ENCODE measurements around the gene ERRFI1.

Gene ERRFI1

DNA sequence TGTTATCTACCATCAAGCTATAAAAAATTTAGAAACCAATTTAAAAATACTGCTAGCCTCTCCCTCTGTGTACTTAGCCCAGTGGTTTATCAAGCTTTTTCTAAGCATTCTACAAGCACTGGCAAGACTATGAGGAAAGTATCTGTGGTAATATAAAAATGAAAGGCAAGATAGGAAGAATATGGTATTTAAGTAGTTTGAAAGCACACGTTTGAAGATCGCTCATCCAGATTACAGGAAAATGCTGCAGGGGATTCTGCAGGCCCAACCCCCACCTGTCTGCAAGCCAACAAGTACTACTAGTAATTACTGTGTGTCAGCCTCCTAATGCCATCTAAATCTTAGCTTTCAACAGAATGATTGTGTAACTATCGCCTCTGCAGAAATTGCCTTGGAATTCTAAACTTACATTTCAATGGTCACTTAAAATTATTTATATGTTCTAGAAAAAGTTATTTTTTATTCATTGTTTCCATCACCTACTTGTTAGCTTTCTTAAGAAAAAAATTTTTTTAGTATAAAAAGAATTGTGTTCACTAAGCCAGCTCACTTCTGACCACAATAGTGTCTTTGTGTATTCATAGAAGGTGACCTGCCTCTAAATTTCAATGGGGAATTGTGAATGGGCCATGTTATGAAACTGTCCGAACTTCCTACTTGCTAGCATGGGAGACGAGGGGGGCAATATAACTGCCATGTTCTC, 8.5 kb downstream of the ERRFI1 start:
- no peak for DNase-seq

DNA sequence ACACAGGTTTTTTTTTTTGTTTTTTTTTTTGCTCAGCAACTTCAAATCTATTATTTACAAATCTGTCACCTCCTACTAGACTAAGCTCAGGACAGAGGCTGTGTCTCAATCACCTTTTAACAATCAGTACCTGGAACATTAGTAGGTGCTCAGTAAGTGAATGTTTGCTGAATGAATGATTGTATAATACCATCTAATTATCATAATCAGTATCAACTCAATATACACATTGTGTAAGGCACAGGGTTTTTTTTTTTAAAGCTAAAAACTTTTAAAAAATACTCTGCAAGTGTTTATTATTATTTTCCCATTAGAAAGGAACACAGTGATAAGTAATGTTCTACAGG, 9.2 kb downstream of the ERRFI1 start:
- DNase-seq: no peak

DNA sequence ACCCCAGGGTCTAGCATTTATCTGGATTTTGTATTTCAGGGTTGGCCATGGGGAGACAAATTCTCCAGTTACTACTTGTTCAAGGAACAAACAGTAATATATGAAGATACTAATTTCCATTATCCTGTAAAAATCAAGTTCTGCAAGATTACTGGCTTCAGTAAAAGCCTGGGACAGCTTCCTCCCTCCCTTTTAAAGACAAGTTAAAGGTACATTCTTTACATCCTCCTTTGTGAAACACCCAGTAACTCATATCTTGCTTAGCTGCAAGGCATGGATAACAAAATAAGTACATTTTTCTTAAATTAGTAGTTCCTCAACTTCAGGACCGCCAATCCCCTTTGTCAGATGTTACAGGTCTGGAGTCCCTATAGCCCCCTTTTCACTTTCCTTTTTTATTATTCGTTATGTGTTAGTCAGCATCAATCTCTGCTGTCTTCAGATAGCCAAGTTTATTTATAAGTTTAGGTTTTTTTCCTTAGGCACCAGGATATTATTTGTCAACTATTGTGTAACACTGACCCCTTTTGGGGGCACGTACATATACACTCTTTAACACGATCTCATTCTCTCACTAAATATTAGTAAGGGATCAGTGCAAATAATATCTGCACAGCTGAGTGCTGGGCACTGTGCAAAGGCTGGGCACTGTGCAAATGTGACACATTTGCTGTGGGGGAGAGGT, 9.8 kb downstream of the ERRFI1 start:
- DNase-seq: no peak

DNA sequence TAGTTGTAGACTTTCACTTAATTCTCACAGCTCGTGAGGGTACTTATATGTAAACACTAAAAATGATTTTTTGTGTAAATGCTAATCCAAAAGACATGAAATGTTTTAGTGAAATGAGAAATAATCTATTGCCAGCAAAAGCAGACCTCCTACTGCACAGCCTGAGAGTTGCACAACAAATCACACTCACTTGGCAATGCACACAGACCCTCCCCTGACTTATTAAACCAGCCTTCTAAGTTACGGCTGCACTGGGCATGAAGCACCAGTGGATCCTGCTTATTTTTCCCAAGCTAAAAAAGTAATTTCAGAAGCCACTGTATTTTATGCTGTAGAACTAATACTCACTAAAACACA, 10.3 kb downstream of the ERRFI1 start:
- no peak for DNase-seq

DNA sequence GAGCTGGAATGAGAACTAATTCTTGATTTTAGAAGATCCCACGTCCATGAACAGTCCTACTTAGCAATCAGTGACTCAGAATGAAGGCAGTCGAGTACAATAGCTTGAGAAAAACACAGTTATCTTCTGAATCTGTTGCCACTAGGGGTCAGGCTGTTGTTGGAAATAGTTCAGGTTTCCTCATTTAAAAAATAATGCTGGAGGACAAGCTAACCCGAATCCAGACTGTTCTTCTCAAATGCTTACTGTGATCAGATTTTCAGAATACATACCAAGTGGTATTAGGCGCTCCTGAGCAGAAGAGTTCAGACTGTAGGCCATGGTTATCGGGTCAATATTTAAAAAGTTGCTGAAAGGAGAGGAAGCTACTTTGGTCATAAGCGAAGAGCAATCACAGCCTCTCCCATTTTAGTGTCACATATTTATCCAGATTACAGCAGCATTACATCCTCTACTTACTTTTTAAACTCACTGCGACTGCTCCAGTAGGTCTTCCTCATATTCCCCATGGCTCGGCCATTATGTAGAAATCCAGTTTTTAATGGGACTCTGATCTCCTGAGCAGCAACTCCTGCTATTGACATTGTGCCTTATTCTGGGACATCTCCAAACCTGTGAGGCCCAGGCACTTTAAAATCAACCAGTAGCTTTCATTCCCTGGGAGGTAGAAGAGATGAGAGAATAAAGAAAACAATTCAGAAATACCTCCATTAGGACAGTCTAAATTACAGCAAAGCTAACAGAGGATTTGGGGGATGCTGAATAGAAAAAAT, 10.9 kb downstream of the ERRFI1 start:
- no peak for DNase-seq

DNA sequence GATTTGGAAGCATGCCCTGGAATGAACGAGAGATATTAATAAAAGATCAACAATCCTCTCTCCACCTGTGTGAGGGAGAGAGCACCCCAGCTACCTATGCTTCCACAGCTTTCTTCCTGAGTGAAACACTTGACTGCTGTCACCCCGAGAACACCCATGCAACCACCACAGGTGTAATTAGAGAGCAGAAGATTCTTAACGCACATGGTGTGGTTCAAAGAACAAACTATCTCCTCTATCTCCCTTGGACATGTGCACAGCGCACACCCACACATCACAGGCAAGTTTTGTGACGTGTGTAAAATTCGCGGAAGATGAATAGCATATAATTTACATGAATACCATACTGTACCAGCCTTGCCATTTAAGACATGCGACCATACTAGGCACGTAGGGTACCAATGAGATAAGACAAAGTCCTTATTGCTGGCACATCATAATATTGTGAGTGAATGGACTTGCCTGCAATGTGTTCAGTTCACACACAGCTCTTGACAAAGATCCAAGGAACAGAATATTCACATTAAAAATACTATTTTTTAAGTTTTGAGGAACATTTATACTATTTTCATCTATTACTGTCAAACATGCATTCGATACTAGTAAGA, 11.6 kb downstream of the ERRFI1 start:
- DNase-seq: no peak

DNA sequence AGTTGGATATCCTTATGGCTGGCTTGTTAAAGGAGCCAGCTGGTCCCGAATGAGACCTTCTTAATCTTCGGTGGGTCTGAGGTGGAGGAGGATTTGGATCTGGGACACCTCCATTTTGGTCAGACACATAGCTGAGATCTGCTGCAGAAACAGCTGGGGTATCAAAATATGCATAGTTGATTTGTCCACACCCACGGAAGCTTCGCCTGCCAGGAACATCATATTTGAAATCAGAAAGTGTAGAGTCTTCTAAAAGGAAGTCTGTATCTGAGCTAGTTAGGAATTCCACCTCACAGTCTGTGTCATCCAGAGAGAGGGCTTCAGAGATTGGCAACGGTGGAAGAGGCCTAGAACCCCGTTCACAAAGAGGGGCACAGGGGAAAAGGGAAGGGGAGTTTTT, 12.3 kb downstream of the ERRFI1 start:
- DNase-seq: no peak

DNA sequence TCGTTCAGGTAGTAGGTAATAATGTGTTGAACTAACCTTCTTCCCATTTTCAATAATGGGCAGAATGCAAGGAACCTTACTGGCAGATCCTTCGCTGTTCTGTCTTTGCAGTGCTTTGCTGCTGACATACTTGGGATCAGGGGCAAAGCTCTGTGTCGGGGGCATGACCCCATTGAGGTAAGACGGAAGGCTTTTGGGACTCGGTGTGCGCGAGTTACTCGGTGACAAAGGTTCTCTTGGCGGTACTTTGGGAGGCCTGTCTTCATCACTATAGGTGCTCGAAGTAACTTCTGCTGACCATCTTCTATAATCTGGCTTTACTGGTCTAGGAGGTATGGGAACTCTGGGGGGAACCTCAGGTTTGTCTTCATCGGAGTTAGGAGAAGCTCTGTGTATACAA, 12.7 kb downstream of the ERRFI1 start:
- DNase-seq: no peak

DNA sequence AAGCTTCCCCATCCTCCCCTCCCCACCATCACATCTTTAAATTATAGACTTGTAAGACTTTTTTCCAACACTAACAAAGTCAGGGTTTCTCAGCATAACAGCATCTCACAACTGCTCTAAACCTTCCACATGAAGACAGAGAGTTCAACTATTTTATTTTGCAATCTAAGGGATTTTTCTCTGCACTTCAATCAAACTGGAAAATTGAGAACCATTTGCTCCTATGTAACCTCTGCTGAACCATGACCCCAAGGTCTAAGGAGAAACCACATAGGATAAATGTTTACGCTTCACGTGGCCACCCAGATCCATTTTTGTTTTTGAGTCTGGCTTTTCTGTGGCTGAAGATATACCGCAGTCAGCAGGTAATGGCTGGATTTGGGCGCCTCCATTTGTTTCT, 13.2 kb downstream of the ERRFI1 start:
- no peak for DNase-seq

DNA sequence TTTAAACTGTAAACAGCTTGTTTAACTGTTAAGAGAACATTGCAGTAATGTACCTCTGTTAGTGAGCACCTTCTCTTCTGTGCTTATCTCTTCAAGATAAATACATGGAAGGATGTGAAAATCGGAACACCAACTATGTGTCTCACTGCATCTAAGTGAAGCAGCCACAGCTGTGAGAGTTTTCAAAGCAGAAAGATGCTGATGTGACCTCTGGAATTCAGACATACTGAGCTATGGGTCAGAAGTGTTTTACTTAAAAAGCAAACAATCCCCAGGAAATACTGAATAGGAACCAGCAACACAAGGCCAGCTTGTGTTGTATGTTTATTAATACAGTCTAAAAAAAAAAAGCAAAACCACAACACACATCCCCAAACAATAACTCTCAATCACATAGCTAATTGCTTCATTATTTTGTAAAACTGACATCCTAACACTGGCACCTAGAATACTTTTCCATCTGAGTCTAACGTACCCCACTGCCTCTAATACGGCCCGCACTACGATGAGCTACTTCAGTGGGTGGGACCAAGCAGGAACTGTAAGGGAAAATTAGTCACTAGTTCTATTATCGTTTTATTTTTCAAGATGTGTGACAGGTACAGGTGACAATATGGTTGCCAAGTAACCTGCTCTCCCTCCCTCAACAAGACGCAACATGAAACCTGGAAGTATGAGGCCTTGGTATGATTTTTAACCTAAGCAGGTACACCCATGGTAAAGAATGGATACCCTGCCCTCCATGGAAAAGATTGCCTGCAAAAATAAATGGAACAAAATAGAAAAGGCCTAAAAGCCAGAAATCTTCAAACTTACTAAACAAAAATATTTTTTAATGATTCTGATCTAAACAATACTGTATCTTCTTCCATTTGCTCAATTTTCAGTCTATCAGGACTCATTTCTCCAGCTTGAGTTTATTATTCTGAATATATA, 13.9 kb downstream of the ERRFI1 start:
- no peak for DNase-seq

DNA sequence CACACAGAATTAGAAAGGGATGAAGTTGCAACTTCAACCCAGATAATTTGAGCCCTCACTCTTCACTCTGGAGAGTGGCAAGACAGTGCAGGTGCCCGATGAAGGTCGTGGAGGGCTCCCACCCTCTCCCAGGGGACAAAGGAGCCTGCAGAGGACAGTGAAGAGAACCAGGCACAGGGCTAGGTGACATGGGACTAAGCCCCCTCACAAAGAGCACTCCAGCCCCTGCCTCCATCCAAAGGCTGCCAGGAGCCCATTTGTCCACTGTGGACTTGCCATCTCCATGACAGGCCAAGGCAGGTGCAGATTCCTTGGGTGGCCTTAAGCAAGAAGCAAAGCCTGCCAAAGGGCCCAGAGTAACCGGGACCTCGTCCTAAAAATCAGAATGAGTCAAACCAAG, 15.1 kb downstream of the ERRFI1 start:
- no peak for DNase-seq

DNA sequence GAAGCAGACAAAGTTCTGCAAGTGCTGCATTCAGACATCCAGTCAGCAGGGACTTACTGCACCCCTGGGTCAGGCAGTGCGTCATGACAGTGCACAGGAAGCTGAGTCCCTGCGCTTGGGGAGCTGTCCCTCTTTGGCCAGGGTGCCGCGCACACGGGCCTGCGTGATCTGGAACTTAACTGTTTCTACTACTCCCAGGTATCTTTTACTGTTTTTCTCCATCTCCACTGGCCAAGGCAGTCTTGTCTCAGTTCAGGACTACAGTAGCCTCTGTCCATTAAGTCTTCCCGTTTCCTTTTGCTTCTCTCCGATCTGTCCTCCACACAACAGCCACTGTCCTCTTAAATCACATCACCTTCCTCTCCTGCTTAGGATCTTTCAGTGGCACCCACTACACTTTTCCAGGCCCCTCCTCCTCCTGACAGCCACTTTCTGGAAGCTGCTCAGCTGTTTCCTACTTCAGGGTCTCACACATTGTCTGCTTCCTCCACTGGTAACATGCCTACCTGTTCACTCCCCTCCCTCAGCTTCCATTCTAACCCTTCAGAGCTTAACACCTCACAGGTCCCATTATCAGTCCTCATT, 15.9 kb downstream of the ERRFI1 start:
- no peak for DNase-seq

DNA sequence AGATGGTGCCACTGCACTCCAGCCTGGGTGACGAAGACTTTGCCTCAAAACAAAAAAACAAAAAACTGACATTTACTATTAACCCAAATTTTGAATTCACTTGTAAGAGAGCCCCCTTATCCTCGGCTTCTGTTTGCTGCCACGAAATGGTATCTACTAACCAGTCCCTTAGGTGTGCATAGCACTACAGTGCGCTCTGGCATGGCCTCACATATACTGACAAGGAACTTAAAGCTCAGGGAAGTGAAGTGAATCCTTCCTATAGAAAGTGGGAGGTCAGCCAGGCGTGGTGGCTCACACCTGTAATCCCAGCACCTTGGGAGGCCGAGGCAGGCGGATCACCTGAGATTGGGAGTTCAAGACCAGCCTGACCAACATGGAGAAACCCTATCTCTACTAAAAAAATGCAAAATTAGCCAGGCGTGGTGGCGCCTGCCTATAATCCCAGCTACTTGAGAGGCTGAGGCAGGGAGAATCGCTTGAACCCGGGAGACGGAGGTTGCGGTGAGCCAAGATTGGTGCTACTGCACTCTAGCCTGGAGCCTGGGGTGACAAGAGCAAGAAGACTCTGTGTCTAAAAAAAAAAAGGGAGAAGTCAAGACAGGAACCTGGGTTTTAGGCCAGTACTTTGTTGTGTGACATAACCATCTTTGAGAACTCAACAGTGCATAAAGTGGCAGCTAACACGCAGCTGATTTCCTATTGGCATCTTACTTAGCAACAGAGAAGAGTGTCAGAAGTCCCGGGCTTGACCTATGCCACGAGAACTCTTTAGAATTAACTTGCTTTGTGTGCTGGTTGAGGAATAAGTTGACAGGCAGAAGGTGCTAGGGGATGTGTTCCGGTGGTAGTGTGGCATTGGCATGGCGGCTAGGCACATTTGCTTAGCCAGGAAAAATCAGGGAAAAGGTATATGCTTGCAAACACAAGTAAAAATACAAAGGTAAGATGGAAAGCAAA, 16.8 kb downstream of the ERRFI1 start:
- no peak for DNase-seq

DNA sequence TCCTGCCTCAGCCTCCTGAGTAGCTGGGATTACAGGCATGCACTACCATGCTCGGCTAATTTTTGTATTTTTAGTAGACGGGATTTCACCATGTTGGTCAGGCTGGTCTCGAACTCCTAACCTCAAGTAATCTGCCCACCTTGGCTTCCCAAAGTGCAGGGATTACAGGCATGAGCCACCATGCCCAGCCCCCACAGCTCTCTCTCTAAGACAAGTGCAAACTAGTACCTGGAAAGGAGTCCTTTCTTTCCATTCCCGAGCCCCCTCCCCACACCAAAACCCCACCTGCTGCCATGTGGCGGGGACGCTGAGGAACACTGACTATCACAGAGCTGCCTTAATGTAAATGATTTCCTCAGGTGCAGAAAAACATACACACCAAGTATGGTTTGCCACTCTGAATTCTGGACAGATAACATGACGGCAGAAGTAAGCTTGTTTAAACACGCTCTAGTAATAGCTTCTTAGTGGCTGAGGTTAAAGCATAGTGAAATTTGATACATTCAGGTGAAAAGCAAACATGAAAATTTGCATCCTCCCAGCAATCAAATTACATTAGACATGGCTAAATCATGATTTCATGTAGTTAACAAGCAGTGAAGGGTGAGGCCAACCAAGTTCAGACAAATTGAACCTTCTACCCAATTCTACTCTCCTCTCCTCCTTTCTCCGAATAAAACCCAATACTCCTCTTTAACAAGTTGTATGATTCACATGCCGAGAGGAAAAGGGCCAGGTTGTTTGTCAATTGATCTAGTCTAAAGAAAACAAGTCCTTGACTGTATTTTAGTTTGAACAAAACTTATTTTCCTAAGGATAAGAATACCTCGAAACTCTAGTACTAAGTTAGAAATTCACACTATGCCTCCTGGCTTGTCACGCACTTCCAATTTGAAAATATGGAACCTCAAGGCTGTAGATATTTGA, 19.8 kb downstream of the ERRFI1 start:
- no peak for DNase-seq

DNA sequence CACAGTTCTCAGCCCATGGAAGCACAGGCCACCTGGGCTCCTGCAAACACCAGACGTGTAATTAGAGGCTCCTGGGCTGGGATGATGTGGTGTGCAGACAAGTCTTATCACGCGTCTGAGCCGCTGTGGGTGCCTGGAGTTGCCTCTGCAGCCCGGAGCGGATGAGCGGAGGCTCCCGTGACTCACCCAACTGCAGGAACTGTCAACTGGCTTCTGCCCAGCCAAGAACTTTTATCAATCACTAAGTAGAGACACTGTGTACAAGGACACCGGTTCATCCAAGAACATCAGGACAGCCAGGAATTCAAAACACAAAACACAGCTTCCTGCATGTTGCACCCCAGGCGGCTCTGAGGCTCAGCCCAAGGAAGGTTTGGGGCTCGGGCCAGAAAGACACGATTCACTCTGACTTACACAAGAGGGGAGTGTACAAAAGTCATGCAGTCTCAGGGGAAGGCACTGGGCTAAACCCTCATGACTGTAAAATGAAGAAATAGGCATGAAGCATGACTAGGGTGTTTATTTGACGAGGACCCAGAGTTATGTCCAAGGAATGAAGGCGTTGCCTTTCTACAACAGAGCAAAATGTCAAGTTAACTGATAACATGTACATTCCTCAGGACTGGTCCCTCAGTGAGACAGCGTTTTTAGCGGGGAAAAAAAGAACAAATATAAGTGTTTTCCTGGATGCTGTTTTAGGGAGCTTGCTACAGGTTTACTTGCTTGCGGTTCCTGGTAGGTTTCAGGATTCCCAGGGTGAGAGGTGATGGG, 21.1 kb downstream of the ERRFI1 start:
- DNase-seq: no peak

DNA sequence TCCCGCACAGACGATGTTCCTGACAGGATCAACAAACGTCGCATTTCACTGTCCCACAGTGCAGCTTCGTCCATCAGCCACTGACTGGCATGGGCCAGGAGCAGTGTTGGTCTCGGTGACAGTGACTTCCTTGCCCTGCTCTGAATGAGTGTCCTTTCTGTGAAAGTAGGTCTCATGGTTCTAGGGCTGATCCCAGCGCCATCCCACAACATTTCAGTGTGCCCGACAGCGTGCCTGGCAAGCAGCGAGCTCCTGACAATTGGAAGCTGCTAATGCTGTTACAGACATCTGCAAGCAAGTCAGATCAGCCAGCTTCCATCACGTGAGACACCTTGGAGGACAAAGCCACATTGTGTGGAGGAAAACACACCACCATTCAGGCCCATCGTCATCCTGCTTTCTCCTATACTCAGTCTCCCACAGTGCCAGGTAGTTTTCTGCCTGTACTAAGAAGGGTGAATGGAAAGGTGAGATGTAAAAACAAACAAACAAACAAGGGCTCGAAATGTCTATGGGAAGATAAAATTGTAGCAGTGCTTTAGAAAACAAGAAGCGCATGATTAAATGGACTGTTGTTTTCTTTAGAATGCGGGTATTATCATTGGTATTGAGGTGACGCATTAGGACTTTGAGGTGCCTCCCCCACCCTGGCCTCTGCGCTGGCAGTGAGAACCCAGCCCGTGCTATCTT, 21.9 kb downstream of the ERRFI1 start:
- DNase-seq: no peak

DNA sequence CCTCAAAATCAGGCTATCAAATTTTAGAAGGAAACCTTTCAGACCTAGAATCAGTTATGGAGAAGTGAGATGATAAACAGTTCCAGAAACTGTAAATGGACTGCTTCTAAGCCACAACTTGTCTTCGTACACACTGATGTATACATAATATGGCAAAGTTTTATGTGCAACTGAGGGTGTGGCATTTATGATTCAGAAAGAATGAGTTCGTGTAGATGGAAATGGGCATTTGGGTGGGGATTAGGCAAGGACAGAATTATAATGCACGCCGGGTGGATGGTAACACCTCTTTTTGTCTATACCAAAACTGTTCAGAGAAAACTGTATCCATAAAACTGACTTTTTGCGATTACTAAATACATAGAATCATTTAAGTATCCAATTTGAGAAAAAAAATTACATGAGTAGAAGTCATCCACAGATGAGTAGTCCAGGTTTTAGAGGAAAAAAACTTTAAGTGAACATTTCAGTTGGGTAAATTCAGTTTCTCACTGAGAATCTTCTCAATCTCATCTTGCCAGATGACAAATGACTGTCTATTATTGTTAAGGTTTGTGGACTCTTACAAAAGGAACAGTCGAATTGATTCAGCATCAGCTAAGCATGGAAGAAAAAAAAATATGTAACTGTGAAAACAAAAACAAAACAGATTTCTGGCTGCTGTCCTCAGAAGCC, 22.5 kb downstream of the ERRFI1 start:
- DNase-seq: no peak

DNA sequence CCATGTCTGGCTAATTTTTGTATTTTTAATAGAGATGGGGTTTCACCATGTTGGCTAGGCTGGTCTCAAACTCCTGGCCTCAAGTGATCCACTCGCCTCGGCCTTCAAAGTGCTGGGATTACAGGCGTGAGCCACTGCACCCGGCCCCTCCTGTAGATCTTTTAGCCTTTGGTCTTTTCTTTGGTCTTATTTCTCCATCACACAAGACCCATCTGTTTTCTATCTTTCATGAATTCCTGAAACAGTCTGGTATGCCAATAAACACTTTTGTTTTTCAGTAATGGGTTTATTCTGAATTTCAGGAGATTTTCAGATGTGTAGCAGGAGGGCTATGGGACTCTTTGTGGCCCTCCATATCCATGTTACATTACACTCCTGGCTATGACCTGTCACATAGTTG, 23.2 kb downstream of the ERRFI1 start:
- no peak for DNase-seq

Measured in activated CD8-positive, alpha-beta memory T cell treated with anti-CD3 and anti-CD28 coated beads, Interleukin-2, amount 50 U/mL, for 48 hours (primary cell).